Stimulated activated CD4-positive, alpha-beta T cell treated with anti-CD3 and anti-CD28 coated beads, Interleukin-4, amount 100 ng/mL, for 48 hours (primary cell): Measurements from ENCODE around the gene ACTR10.

Experiments used
- DNase-seq, 2 donors: peaks; one replicate each; pipeline ENCODE4 v3.0.0-alpha.2; 2020; ENCODE audit warnings: low read depth in 2 of 2

ACTR10 gene

DNA sequence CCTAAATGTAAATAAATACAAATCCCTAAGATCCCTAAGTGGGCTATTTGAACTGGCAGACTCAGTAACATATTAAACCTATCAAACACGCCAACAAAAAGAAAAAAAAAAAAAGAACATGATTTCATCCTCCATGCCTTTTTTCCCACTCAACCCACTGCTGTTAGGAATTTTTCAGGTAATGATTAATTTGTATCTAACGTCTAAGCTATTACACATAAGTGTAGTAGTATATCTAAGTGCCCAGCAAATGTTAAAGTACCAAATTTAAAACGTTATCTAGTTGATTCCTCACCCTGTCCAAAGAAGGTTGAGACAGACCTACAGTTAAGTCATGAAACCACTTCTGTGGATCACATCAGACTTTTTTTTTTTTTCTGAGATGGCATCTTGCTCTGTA lies 82.0 kb downstream of the ACTR10 start:
- DNase-seq = no peak

DNA sequence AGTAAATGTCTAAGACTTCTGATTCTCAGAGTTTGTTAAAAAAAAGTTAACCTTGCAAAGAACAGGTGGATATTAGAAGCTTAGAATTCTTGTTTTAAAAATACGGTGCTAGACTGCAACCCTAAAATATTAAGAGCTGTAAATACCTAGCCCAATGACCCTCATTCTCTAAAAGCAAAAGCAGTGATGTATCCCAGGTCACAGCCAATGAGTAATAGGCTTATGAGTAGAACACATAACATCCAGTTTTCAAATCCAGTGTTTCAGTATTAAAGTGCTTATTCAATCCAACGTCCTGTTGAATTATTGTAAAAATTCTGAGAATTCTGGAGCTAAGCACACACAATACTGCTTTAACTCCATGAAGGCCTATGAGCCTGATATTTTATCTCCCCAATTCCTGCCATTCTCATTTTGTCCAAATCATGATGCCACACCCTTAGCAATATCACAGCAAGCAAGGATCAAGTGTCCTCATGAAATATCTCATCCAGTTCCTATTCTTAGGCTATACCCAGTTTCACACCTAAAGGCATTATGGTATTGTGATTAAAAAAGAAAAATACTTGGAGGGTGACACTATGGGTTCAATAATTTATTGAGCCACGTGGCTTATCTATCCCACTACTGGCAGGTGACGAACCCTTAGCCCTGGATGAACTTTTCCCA lies 83.1 kb downstream of the ACTR10 start:
- DNase-seq = no peak

DNA sequence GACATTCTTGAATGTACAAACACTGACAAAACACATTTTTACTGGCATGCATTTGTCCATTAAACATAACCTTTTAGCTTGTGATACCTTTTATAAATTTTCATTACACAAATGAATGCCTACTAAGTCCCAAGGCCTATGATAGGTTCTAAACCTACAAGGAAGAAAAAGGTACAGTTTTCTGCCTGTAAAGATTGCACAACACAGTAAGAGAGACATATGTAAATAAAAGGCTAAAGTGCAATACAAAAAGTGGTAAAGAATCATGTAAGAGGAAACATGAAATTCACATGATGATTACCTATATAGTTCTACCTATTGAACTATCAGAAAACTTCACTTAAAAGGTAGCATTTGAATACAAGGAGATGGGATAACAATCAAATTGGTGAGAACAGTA lies 83.8 kb downstream of the ACTR10 start:
- no peak for DNase-seq

DNA sequence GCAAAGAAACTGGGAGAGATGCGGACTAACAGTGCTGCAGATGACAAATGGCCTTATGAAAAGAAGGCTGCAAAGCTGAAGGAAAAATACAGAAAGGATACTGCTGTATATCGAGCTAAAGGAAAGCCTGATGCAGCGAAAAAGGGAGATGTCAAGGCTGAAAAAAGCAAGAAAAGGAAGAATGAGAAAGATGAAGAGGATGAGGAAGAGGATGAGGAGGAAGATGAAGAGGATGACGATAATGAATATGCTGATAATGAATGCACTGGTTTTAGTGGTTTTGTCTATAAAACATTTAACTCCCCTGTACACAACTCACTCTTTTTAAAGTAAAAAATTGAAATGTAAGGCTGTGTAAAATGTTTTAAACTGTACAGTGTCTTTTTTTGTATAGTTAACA lies 85.2 kb downstream of the ACTR10 start:
- DNase-seq = no peak
